Measurements from ENCODE around the gene DLGAP1.

The DLGAP1 gene

DNA sequence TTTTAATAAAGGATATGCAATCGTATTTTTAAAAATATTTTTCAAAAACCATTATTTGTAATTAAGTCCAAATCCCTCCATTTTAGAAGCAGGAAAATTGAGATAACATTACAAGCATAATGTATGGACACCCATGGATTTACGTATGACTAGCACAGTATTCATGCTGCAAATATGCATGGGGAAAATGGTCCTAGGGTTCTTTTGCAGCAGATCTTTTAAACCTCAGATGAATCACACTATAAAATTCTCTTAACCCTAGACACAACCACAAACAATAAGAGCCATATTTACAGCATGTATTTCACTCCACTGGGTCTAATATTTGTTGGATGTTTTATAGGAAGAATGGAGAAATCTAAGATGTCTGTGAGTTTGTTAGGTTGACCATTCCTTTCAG is 551.8 kb downstream of the DLGAP1 start:
- no peak overlapping the region for H3K4me3 ChIP-seq (ENCODE audit: low read depth, low read length, poor library complexity, severe bottlenecking)
- H3K27ac ChIP-seq (ENCODE audit: low read depth, low read length, poor library complexity, severe bottlenecking) = no peak overlapping the region
- TF ChIP-seq EZH2 (IDR thresholded peaks at IDR 0.05; ENCODE audit: borderline replicate concordance, low read length) = no peak
- TF ChIP-seq, protein P1, sequence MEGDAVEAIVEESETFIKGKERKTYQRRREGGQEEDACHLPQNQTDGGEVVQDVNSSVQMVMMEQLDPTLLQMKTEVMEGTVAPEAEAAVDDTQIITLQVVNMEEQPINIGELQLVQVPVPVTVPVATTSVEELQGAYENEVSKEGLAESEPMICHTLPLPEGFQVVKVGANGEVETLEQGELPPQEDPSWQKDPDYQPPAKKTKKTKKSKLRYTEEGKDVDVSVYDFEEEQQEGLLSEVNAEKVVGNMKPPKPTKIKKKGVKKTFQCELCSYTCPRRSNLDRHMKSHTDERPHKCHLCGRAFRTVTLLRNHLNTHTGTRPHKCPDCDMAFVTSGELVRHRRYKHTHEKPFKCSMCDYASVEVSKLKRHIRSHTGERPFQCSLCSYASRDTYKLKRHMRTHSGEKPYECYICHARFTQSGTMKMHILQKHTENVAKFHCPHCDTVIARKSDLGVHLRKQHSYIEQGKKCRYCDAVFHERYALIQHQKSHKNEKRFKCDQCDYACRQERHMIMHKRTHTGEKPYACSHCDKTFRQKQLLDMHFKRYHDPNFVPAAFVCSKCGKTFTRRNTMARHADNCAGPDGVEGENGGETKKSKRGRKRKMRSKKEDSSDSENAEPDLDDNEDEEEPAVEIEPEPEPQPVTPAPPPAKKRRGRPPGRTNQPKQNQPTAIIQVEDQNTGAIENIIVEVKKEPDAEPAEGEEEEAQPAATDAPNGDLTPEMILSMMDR (IDR thresholded peaks at IDR 0.05; ENCODE audit: low read length) = no peak
- no peak overlapping the region for H2AFZ ChIP-seq (ENCODE audit: low read length)
- H3K79me2 ChIP-seq (ENCODE audit: insufficient read depth, low read length) = no peaks in the 10 kb centered on the region
- no peaks in the 10 kb centered on the region for H3K9me3 ChIP-seq (ENCODE audit: low read length)
- no peaks in the 10 kb centered on the region for H3K9me2 ChIP-seq (ENCODE audit: low read depth, low read length)
- no peaks in the 10 kb centered on the region for H3K27me3 ChIP-seq (ENCODE audit: insufficient read depth, low read length)
- peaks cover 21% of the 10 kb centered on the region for H3K4me1 ChIP-seq (ENCODE audit: insufficient read depth, low read length, severe bottlenecking)
- no peak overlapping the region for H3K9ac ChIP-seq (ENCODE audit: low read length)
- H3K36me3 ChIP-seq (ENCODE audit: insufficient read depth, low read length) = no peaks in the 10 kb centered on the region; the same call in 1 of the 2 replicates
- no peak overlapping the region for H3K4me2 ChIP-seq (ENCODE audit: low read length)
- H4K20me1 ChIP-seq (ENCODE audit: insufficient read depth, low read length) = no peaks in the 10 kb centered on the region
- H3F3A ChIP-seq (ENCODE audit: insufficient read depth, low read length) = no peaks in the 10 kb centered on the region

DNA sequence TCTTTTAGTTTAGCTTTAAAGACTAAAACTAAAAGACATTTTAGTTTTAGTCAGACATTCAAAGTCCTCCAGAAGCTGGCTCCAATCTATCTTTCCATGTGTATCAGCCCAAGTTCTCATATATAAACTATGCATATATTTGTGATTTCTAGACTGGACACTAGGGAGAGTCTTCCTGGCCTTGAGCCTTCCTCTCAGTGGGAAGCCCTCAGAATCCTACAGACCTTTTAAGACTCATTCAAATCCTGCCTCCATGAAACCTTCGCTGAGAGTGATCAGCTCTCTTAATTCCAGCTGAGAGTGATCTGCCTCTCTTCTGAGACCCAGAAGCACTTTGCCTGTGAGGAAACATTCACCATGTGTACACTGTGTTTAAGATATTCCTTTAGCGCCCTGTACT is 552.4 kb downstream of the DLGAP1 start:
- no peak overlapping the region for H3K27ac ChIP-seq (ENCODE audit: low read depth, low read length, poor library complexity, severe bottlenecking)
- no peak overlapping the region for H3K4me2 ChIP-seq (ENCODE audit: low read length)

DNA sequence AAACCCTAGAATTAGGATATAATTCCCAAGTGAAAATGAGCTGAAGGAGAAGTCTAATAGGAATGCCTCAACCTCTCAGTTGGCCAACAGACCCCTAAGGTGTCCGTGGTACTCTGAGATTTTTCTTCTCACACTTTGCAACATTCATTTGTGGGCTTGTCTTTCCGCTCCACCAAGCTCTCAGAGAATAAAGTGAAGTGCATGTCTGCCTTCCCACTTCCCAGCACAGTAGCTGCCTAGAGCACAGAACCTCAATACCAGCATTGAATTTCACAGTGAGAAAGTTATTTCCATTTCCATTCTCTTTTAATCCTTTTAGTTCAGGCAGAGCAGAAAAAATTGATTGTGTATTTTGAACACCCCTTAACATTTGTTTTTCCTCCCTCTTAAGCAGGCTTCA is 553.3 kb downstream of the DLGAP1 start:
- Histone ChIP-seq H3K4me2 (ENCODE audit: low read length) (no peak overlapping the region), H3K27me3 (ENCODE audit: insufficient read depth, low read length) (no peaks in the 10 kb centered on the region), H3K27ac (ENCODE audit: low read depth, low read length, poor library complexity, severe bottlenecking) (no peak overlapping the region), H3K4me1 (ENCODE audit: insufficient read depth, low read length, severe bottlenecking) (peaks cover 21% of the 10 kb centered on the region), H2AFZ (ENCODE audit: low read length) (no peak overlapping the region), H3K9me3 (ENCODE audit: low read length) (no peaks in the 10 kb centered on the region), H3K9ac (ENCODE audit: low read length) (no peak overlapping the region), H3K9me2 (ENCODE audit: low read depth, low read length) (no peaks in the 10 kb centered on the region), H3F3A (ENCODE audit: insufficient read depth, low read length) (no peaks in the 10 kb centered on the region), H3K4me3 (ENCODE audit: low read depth, low read length, poor library complexity, severe bottlenecking) (no peak overlapping the region), H3K79me2 (ENCODE audit: insufficient read depth, low read length) (no peaks in the 10 kb centered on the region), H3K36me3 (ENCODE audit: insufficient read depth, low read length) (no peaks in the 10 kb centered on the region; the same call in 1 of the 2 replicates), H4K20me1 (ENCODE audit: insufficient read depth, low read length) (no peaks in the 10 kb centered on the region)
- TF ChIP-seq, protein P1 (IDR thresholded peaks at IDR 0.05; ENCODE audit: low read length) = no peak
- no peak for TF ChIP-seq EZH2 (IDR thresholded peaks at IDR 0.05; ENCODE audit: borderline replicate concordance, low read length)

More for the DNA sequence above, 552.4 kb downstream of the DLGAP1 start:
- Histone ChIP-seq H3K4me1 (ENCODE audit: insufficient read depth, low read length, severe bottlenecking) (peaks cover 21% of the 10 kb centered on the region), H3K36me3 (ENCODE audit: insufficient read depth, low read length) (no peaks in the 10 kb centered on the region; the same call in 1 of the 2 replicates), H3F3A (ENCODE audit: insufficient read depth, low read length) (no peaks in the 10 kb centered on the region), H4K20me1 (ENCODE audit: insufficient read depth, low read length) (no peaks in the 10 kb centered on the region), H3K9me2 (ENCODE audit: low read depth, low read length) (no peaks in the 10 kb centered on the region), H3K79me2 (ENCODE audit: insufficient read depth, low read length) (no peaks in the 10 kb centered on the region), H3K9me3 (ENCODE audit: low read length) (no peaks in the 10 kb centered on the region), H3K9ac (ENCODE audit: low read length) (no peak overlapping the region), H3K27me3 (ENCODE audit: insufficient read depth, low read length) (no peaks in the 10 kb centered on the region), H3K4me3 (ENCODE audit: low read depth, low read length, poor library complexity, severe bottlenecking) (no peak overlapping the region), H2AFZ (ENCODE audit: low read length) (no peak overlapping the region)
- TF ChIP-seq EZH2 (IDR thresholded peaks at IDR 0.05; ENCODE audit: borderline replicate concordance, low read length) = no peak
- TF ChIP-seq, protein P1 (IDR thresholded peaks at IDR 0.05; ENCODE audit: low read length) = no peak

All from OCI-LY1 (cell line).